Esophagus squamous epithelium (tissue), 5 donors: ENCODE results near the gene BUD23. TPM values are rescaled to one million over a fixed set of nuclear protein-coding genes. Genes with fewer than 3 reads are reported as not detected.

Experiments
- DNase-seq: peaks from one replicate; lab custom pipeline; 2025; lab: John Stamatoyannopoulos, UW
- H3K27ac ChIP-seq, 4 donors: fragments of 200-600 bp; sonication (generic); one replicate each; pipeline ENCODE4 v1.5.1; 2016 to 2019; ENCODE audit warnings: mild to moderate bottlenecking in 1 of 4
- H3K27me3 ChIP-seq, 4 donors: fragments of 200-600 bp; sonication (generic); 1 replicate in 3 of 4; 2 replicates in 1 of 4; pipeline versions ENCODE4 v1.5.1 to v1.6.0; 2017 to 2021; ENCODE audit warnings: antibody characterized with exemption in 1 of 4
- H3K36me3 ChIP-seq, 3 donors: fragments of 200-600 bp; sonication (generic); one replicate each; pipeline ENCODE4 v1.5.1; 2016 to 2019
- H3K4me1 ChIP-seq, 3 donors: fragments of 200-600 bp; sonication (generic); one replicate each; pipeline ENCODE4 v1.5.1; 2017 to 2019
- H3K4me3 ChIP-seq, 4 donors: fragments of 200-600 bp; sonication (generic); 1 replicate in 3 of 4; 2 replicates in 1 of 4; pipeline ENCODE4 v1.5.1; 2016 to 2019; ENCODE audit warnings: mild to moderate bottlenecking in 2 of 4, moderate library complexity in 1 of 4
- H3K9me3 ChIP-seq, 3 donors: fragments of 200-600 bp; sonication (generic); one replicate each; pipeline ENCODE4 v1.5.1; 2016 to 2019
- POLR2A ChIP-seq, 4 donors: fragments of 450-650 bp; IDR thresholded peaks; one replicate each; pipeline ENCODE4 v1.6.1; 2017; ENCODE audit warnings: antibody characterized with exemption in 4 of 4, mild to moderate bottlenecking in 4 of 4, moderate library complexity in 3 of 4
- WGBS, 2 donors: methylation state at CpG; one replicate each; pipeline ENCODE4 v1.1.5; 2018; 5-methylcytosine and 5-hydroxymethylcytosine counted together
- intact Hi-C: fragments of 100-400 bp; cut with DNase I; formaldehyde crosslinking; loops from one replicate; pipeline ENCODE4 v1.15.0; 2022
- total RNA-seq, 4 donors: library from RNA; depleted of rRNA; stranded (reverse); fragments of >200 nt; gene quantifications; one replicate each; pipeline ENCODE4 v1.1.0, GENCODE V29; 2016
- TF ChIP-seq, protein P1 (sequence below), 6 experiments: fragments of 450-650 bp in 4 of 6; fragments of 200-600 bp in 2 of 6; sonication (generic) in 2 of 6; IDR thresholded peaks; one replicate each; pipeline ENCODE4 v1.5.1; 2016 to 2019; ENCODE audit warnings: antibody characterized with exemption in 6 of 6, mild to moderate bottlenecking in 4 of 6, moderate library complexity in 4 of 6
- donor health status: DM: yes; HTN: yes; CAD: no.

BUD23 gene
- total RNA-seq, 4 donors from 2014 or later = 24.9 to 44.7 (median 42.6) TPM

DNA sequence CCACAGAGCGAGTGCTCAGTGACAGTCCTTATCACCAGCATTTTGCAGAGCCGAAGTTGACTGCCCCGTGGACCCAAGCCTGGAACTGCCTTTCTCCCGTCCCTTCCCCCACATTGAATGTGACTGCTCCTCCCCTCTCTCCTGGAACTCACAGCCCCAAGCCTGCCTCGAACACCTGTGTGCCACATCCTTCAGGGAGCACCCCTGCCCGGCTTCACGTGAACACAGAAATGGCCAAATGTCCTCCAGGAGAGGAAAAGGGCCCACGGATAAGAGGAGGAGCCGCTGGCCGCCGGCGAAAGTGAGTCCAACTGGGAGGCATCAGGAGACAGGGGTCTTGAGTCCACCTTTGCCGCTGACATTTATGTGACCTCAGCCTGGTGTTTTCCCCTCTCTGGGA, 19.8 kb downstream of the BUD23 start:
- Histone ChIP-seq H3K36me3 (peaks cover 0 to 45% (median 7%) of the 10 kb centered on the region in 3 donors), H3K9me3 (no peaks in the 10 kb centered on the region), H3K4me1 (peaks cover 22 to 45% (median 30%) of the 10 kb centered on the region in 3 donors), H3K4me3 (no peak overlapping the region), H3K27me3 (no peaks in the 10 kb centered on the region), H3K27ac (no peak overlapping the region)
- 72 to 77% methylated on average over 7 to 10 of the region's 13 CpGs for WGBS, 2 donors
- TF ChIP-seq POLR2A (IDR thresholded peaks at IDR 0.05) = no peak
- TF ChIP-seq, protein P1, sequence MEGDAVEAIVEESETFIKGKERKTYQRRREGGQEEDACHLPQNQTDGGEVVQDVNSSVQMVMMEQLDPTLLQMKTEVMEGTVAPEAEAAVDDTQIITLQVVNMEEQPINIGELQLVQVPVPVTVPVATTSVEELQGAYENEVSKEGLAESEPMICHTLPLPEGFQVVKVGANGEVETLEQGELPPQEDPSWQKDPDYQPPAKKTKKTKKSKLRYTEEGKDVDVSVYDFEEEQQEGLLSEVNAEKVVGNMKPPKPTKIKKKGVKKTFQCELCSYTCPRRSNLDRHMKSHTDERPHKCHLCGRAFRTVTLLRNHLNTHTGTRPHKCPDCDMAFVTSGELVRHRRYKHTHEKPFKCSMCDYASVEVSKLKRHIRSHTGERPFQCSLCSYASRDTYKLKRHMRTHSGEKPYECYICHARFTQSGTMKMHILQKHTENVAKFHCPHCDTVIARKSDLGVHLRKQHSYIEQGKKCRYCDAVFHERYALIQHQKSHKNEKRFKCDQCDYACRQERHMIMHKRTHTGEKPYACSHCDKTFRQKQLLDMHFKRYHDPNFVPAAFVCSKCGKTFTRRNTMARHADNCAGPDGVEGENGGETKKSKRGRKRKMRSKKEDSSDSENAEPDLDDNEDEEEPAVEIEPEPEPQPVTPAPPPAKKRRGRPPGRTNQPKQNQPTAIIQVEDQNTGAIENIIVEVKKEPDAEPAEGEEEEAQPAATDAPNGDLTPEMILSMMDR (IDR thresholded peaks at IDR 0.05) = no peak
- no peak for DNase-seq
- intact Hi-C loops = no loop called here

DNA sequence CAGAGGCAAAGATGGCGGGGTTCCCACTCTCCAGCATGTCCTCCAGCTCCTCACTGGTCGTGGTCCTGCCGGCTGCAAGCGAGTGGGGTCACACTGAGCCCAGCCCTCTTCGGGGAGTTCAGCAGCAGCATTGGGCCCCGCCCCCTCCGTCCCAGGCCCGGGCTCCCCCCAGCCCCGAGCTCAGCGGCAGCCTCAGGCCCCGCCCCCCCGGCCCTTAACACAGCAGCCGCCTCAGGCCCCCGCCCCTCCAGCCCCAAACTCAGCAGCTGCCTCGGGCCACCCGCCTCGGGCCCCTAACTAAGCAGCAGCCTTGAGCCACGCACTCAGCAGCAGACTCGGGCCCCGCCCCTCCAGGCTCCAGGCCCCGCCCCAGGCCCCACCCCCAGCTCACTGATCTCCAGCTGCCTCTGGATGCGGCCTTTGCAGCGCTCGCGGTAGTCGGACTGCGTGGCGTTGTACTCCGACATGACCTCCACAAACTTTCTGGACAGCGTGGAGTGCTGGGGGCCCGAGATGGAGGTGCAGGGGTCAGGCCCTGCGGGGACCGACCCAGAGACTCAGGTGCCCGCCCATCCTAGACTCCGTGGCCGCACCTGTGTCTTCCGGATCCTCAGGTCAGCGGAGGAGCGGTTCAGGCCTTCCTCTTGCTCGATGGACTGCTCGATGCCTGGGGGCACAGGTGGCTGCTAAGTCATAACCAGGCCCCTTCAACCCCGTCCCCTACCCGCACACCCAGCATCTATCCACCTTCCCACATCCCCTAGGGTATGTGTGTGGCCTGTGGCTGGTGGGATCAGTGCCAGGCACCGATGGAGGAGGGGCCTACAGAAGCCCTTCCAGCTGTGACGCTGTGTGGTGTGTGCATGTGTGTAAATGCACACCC, 20.6 kb downstream of the BUD23 start:
- 20% methylated on average over 2 of the region's 45 CpGs; no CpG with 5 or more reads in 1 of the 2 donors for WGBS, 2 donors
- peak overlapping the region in 1 of 4 donors; percentile 54 for H3K27ac ChIP-seq
- peaks cover 0 to 37% (median under 1%) of the 10 kb centered on the region in 3 donors for H3K36me3 ChIP-seq
- H3K4me1 ChIP-seq = peaks cover 22 to 45% (median 30%) of the 10 kb centered on the region in 3 donors
- H3K4me3 ChIP-seq = peak overlapping the region in 3 of 4 donors; percentile 3 to 42 (median 25)
- TF ChIP-seq POLR2A (IDR thresholded peaks at IDR 0.05) = no peak
- TF ChIP-seq, protein P1 (IDR thresholded peaks at IDR 0.05) = no peak
- no peaks in the 10 kb centered on the region for H3K9me3 ChIP-seq
- no peaks in the 10 kb centered on the region for H3K27me3 ChIP-seq
- intact Hi-C loops = no loop called here
- DNase-seq = no peak

DNA sequence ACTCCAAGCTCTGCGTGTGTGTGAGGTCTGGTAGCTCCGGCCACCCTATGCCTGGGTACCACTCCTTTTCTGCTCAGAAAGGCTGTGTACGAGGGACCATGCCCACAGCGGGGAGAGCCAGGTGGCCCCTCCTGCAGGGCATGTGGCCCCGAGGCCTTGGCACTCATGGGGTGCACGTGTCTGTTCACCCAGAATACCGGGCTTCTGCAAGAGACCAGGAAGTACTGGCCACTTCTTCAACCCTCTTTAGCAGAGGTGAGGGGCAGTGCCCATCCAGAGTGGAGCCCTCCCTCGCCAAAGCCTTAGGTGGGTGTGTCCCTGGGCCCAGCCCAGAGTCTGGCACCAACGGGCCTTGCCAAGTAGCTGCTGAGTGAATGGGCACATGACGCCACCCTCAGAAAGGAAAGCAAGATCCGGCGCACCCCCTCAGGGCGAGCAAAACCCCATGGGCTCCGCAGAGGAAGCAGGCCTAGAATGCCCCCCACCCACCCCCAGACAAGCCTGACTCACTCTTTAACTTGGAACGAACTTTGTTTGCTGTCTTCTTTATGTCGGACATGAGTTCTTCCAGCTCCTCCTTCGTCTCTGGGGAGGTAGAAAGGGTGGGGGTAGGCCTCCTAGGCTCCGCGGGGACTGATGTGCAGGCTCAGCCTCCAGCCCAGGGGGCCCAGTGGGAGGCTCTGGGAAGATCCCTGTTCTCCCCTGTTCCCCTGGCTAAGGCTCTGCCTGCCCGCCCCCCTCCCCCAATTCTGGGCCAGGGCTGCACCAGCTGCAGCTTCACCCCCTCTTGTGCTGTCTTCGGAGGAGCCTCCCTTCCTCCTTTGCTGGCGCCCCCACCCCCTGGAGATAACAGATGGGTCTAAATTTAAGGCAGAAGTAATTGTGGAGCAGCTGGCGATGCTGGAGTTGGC, 21.5 kb downstream of the BUD23 start:
- intact Hi-C loops = no loop called here
- H3K36me3 ChIP-seq = peaks cover 0 to 28% (median 0%) of the 10 kb centered on the region in 3 donors
- H3K27ac ChIP-seq = peak overlapping the region in 2 of 4 donors; percentile 14 to 54
- H3K27me3 ChIP-seq = no peaks in the 10 kb centered on the region
- no peaks in the 10 kb centered on the region for H3K9me3 ChIP-seq
- DNase-seq = no peak
- peaks cover 22 to 45% (median 30%) of the 10 kb centered on the region in 3 donors for H3K4me1 ChIP-seq
- WGBS, 2 donors = 31% methylated on average over 9 of the region's 23 CpGs; no CpG with 5 or more reads in 1 of the 2 donors
- TF ChIP-seq, protein P1 (IDR thresholded peaks at IDR 0.05) = no peak
- no peak for TF ChIP-seq POLR2A (IDR thresholded peaks at IDR 0.05)
- H3K4me3 ChIP-seq = no peak overlapping the region

DNA sequence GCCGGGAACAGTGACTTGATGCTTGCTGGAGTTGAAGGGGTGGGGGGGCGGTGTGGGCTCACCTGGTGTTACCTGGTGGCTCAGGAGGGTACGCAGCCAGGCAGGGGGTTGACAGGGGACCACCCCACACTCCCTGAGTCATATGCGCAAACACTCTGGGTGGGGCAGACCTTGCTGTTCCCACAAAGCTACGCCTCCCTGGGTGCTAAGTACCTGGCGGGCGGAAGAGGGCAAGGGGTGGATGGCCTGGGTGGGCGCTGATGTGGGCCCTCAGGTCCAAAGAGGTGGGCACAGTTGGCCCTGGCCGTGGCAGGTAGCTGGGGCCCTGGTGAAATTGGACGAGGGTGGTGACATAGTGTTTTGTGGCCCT, 22.1 kb downstream of the BUD23 start:
- no peak for DNase-seq
- H3K9me3 ChIP-seq = no peaks in the 10 kb centered on the region
- H3K36me3 ChIP-seq = peaks cover 0 to 22% (median 0%) of the 10 kb centered on the region in 3 donors
- H3K4me1 ChIP-seq = peaks cover 22 to 45% (median 30%) of the 10 kb centered on the region in 3 donors
- intact Hi-C loops = no loop called here
- H3K27ac ChIP-seq = peak overlapping the region in 2 of 4 donors; percentile 14 to 54
- WGBS, 2 donors = 71 to 86% methylated on average over 6 to 9 of the region's 10 CpGs
- TF ChIP-seq, protein P1 (IDR thresholded peaks at IDR 0.05) = no peak
- TF ChIP-seq POLR2A (IDR thresholded peaks at IDR 0.05) = no peak
- H3K27me3 ChIP-seq = no peaks in the 10 kb centered on the region
- H3K4me3 ChIP-seq = no peak overlapping the region
